H9 (cell line): ENCODE measurements around the gene TNIK. TPM values are rescaled to one million over a fixed set of nuclear protein-coding genes. Genes with fewer than 3 reads are reported as not detected.

Source experiments
- DNase-seq: peaks from one replicate; pipeline ENCODE4 v3.0.0-alpha.2; 2017
- H2AFZ ChIP-seq: one replicate; pipeline ENCODE4 v1.6.1; 2013; ENCODE audit warnings: mild to moderate bottlenecking, low read length, control low read depth, moderate library complexity
- H2AK5ac ChIP-seq: 2 replicates; pipeline ENCODE4 v1.6.1; 2013; ENCODE audit warnings: low read length, control low read depth, mixed read lengths; ENCODE audit not compliant: insufficient read length
- H2BK120ac ChIP-seq: one replicate; pipeline ENCODE4 v1.6.1; 2013; ENCODE audit warnings: low read depth, mild to moderate bottlenecking, low read length, control low read depth, inconsistent platforms; ENCODE audit not compliant: poor library complexity, severe bottlenecking
- H2BK12ac ChIP-seq: 2 replicates; pipeline ENCODE4 v1.6.1; 2013; ENCODE audit warnings: low read length, control low read depth, mixed read lengths, low read depth; ENCODE audit not compliant: insufficient read length
- H2BK15ac ChIP-seq: 2 replicates; pipeline ENCODE4 v1.6.1; 2013; ENCODE audit warnings: low read depth, low read length, control low read depth
- H2BK20ac ChIP-seq: one replicate; pipeline ENCODE4 v1.6.1; 2013; ENCODE audit warnings: low read depth, mild to moderate bottlenecking, low read length, control low read depth, inconsistent platforms; ENCODE audit not compliant: poor library complexity, severe bottlenecking
- H2BK5ac ChIP-seq: 2 replicates; pipeline ENCODE4 v1.6.1; 2013; ENCODE audit warnings: low read length, control low read depth, mixed read lengths; ENCODE audit not compliant: insufficient read length
- H3K14ac ChIP-seq: 2 replicates; pipeline ENCODE4 v1.6.1; 2013; ENCODE audit warnings: low read length, control low read depth; ENCODE audit not compliant: insufficient read depth
- H3K18ac ChIP-seq: 2 replicates; pipeline ENCODE4 v1.6.1; 2013; ENCODE audit warnings: low read depth, mild to moderate bottlenecking, mixed read lengths, low read length, control low read depth; ENCODE audit not compliant: insufficient read length
- H3K23ac ChIP-seq: 2 replicates; pipeline ENCODE4 v1.6.1; 2013; ENCODE audit warnings: low read length, control low read depth, mixed read lengths, low read depth; ENCODE audit not compliant: insufficient read length
- H3K23me2 ChIP-seq: 2 replicates; pipeline ENCODE4 v1.6.1; 2013; ENCODE audit warnings: low read depth, mild to moderate bottlenecking, mixed read lengths, low read length, control low read depth; ENCODE audit not compliant: insufficient read length, poor library complexity, severe bottlenecking
- H3K27ac ChIP-seq: 2 replicates; pipeline ENCODE4 v1.5.1; 2013; ENCODE audit warnings: low read length, control low read depth, mixed read lengths, low read depth; ENCODE audit not compliant: insufficient read length
- H3K27me3 ChIP-seq: 2 replicates; pipeline ENCODE4 v1.6.1; 2013; ENCODE audit warnings: low read length, control low read depth, inconsistent platforms; ENCODE audit not compliant: insufficient read depth
- H3K4ac ChIP-seq: 2 replicates; pipeline ENCODE4 v1.6.1; 2013; ENCODE audit warnings: low read depth, mild to moderate bottlenecking, control low read depth, inconsistent platforms, low read length, moderate library complexity
- H3K4me1 ChIP-seq: 2 replicates; pipeline ENCODE4 v1.6.1; 2013; ENCODE audit warnings: low read length, control low read depth, inconsistent platforms; ENCODE audit not compliant: insufficient read depth
- H3K4me2 ChIP-seq: 2 replicates; pipeline ENCODE4 v1.6.1; 2013; ENCODE audit warnings: low read length, control low read depth, mixed read lengths; ENCODE audit not compliant: insufficient read length, insufficient read depth
- H3K56ac ChIP-seq: 2 replicates; pipeline ENCODE4 v1.6.1; 2013; ENCODE audit warnings: low read depth, mild to moderate bottlenecking, mixed read lengths, low read length, control low read depth; ENCODE audit not compliant: insufficient read length
- H3K79me1 ChIP-seq: 2 replicates; pipeline ENCODE4 v1.6.1; 2013; ENCODE audit warnings: low read depth, mild to moderate bottlenecking, moderate library complexity, low read length, control low read depth, inconsistent platforms; ENCODE audit not compliant: insufficient read depth, poor library complexity, severe bottlenecking
- H3K79me2 ChIP-seq: 2 replicates; pipeline ENCODE4 v1.6.1; 2013; ENCODE audit warnings: low read length, control low read depth, inconsistent platforms; ENCODE audit not compliant: insufficient read depth
- H3K9ac ChIP-seq: 2 replicates; pipeline ENCODE4 v1.6.1; 2013; ENCODE audit warnings: low read length, control low read depth, mixed read lengths; ENCODE audit not compliant: insufficient read length; ENCODE audit errors: extremely low read depth
- H3K9me3 ChIP-seq: one replicate; pipeline ENCODE4 v1.6.1; 2013; ENCODE audit warnings: low read depth, low read length, inconsistent platforms; ENCODE audit not compliant: control insufficient read depth
- H3T11ph ChIP-seq: one replicate; pipeline ENCODE4 v1.6.1; 2013; ENCODE audit warnings: mild to moderate bottlenecking, low read length, control low read depth, inconsistent platforms
- H4K20me1 ChIP-seq: one replicate; pipeline ENCODE4 v1.6.1; 2013; ENCODE audit not compliant: control insufficient read depth, insufficient read length, insufficient read depth
- H4K5ac ChIP-seq: 2 replicates; pipeline ENCODE4 v1.6.1; 2013; ENCODE audit warnings: low read depth, mild to moderate bottlenecking, mixed read lengths, low read length, control low read depth; ENCODE audit not compliant: insufficient read length
- H4K8ac ChIP-seq: replicated peaks from 2 replicates; pipeline ENCODE4 v1.6.1; 2013; ENCODE audit warnings: low read length, control low read depth, mixed read lengths, low read depth; ENCODE audit not compliant: insufficient read length
- H4K91ac ChIP-seq: 2 replicates; pipeline ENCODE4 v1.6.1; 2013; ENCODE audit warnings: low read depth, mild to moderate bottlenecking, moderate library complexity, mixed read lengths, low read length, control low read depth; ENCODE audit not compliant: insufficient read length
- H3K27ac Mint-ChIP-seq, 3 experiments: 2 replicates in 2 of 3; 3 replicates in 1 of 3; pipeline ENCODE4 v1.8.0; 2020 to 2021; ENCODE audit warnings: mixed read lengths in 3 of 3, mild to moderate bottlenecking in 1 of 3, moderate library complexity in 1 of 3
- H3K27me3 Mint-ChIP-seq: 2 replicates; pipeline ENCODE4 v1.8.0; 2021; ENCODE audit warnings: low read depth, mild to moderate bottlenecking, moderate library complexity, mixed read lengths
- H3K36me3 Mint-ChIP-seq, 3 experiments: 2 replicates in 2 of 3; 3 replicates in 1 of 3; pipeline ENCODE4 v1.8.0; 2020 to 2021; ENCODE audit warnings: low read depth in 3 of 3, mixed read lengths in 3 of 3; ENCODE audit not compliant: insufficient read depth in 1 of 3
- H3K4me1 Mint-ChIP-seq, 2 experiments: 2 replicates each; pipeline ENCODE4 v1.8.0; 2020; ENCODE audit warnings: mixed read lengths in 2 of 2
- H3K4me3 Mint-ChIP-seq, 2 experiments: 2 replicates in 1 of 2; 3 replicates in 1 of 2; pipeline ENCODE4 v1.8.0; 2020 to 2021; ENCODE audit warnings: mild to moderate bottlenecking in 2 of 2, mixed read lengths in 2 of 2, moderate library complexity in 1 of 2
- H3K9me3 Mint-ChIP-seq, 2 experiments: 2 replicates in 1 of 2; 3 replicates in 1 of 2; pipeline ENCODE4 v1.8.0; 2020; ENCODE audit warnings: mild to moderate bottlenecking in 2 of 2, mixed read lengths in 2 of 2, moderate library complexity in 1 of 2
- WGBS: extraction: QIAGEN DNeasy Blood & Tissue Kit; methylation state at CpG from one replicate; pipeline ENCODE4 v1.1.7; 2013; ENCODE audit warnings: missing lambda C conversion rate, low lambda C conversion rate, mixed read lengths; ENCODE audit not compliant: insufficient read length; ENCODE audit errors: extremely low coverage; 5-methylcytosine and 5-hydroxymethylcytosine counted together
- total RNA-seq: library from RNA; stranded (reverse); gene quantifications from 2 replicates; pipeline ENCODE4 v1.2.1, GENCODE V29; 2021
- TF ChIP-seq, protein P1 (sequence below): fragments of 200-600 bp; sonication (generic); conservative IDR thresholded peaks from 3 replicates; pipeline ENCODE4 v1.8.0; 2021; ENCODE audit warnings: antibody characterized with exemption, mild to moderate bottlenecking

TNIK gene
- total RNA-seq, 1 experiment from 2014 or later: 15.9 TPM

DNA sequence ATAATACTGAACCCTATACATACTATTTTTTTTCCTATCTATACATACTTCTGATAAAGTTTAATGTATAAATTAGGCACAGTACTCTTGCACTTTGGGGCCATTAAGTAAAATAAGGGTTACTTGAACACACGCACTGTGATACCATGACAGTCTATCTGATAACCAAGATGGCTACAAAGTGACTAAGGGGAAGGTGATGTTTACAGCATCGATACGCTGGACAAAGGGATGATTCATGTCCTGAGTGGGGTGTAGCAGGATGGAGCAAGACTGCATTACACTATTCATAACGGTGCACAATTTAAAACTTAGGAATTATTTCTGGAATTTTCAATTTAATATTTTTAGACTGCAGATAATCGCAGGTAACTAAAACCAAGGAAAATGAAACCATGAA, 403.7 kb downstream of the TNIK start:
- WGBS: no CpG with 5 or more reads among the region's 5 CpGs
- Histone ChIP-seq H2BK5ac (no peak overlapping the region), H3K56ac (no peak overlapping the region), H3K9me3 (no peaks in the 10 kb centered on the region), H2AFZ (no peak overlapping the region), H3K23me2 (no peaks in the 10 kb centered on the region), H3K79me2 (no peaks in the 10 kb centered on the region), H2BK15ac (no peak overlapping the region), H3K4ac (no peak overlapping the region), H3K9ac (no peak overlapping the region), H2BK12ac (no peak overlapping the region), H3K18ac (no peak overlapping the region), H3K14ac (no peak overlapping the region), H4K91ac (no peak overlapping the region), H3K27me3 (no peaks in the 10 kb centered on the region), H4K5ac (no peak overlapping the region), H3T11ph (no peak overlapping the region), H3K79me1 (no peaks in the 10 kb centered on the region), H3K4me1 (no peaks in the 10 kb centered on the region), H2AK5ac (no peak overlapping the region), H3K27ac (no peak overlapping the region), H2BK20ac (no peak overlapping the region), H3K4me2 (no peak overlapping the region), H4K20me1 (no peaks in the 10 kb centered on the region), H2BK120ac (no peak overlapping the region), H4K8ac (no peak overlapping the region), H3K23ac (no peak overlapping the region)
- no peaks in the 10 kb centered on the region; a peak in 1 of 5 replicates for H3K9me3 Mint-ChIP-seq
- H3K27me3 Mint-ChIP-seq: no peaks in the 10 kb centered on the region
- peaks cover 2 to 5% of the 10 kb centered on the region in 2 experiments for H3K4me1 Mint-ChIP-seq
- TF ChIP-seq, protein P1, sequence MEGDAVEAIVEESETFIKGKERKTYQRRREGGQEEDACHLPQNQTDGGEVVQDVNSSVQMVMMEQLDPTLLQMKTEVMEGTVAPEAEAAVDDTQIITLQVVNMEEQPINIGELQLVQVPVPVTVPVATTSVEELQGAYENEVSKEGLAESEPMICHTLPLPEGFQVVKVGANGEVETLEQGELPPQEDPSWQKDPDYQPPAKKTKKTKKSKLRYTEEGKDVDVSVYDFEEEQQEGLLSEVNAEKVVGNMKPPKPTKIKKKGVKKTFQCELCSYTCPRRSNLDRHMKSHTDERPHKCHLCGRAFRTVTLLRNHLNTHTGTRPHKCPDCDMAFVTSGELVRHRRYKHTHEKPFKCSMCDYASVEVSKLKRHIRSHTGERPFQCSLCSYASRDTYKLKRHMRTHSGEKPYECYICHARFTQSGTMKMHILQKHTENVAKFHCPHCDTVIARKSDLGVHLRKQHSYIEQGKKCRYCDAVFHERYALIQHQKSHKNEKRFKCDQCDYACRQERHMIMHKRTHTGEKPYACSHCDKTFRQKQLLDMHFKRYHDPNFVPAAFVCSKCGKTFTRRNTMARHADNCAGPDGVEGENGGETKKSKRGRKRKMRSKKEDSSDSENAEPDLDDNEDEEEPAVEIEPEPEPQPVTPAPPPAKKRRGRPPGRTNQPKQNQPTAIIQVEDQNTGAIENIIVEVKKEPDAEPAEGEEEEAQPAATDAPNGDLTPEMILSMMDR: no peak
- no peaks in the 10 kb centered on the region; a peak in 1 of 7 replicates for H3K36me3 Mint-ChIP-seq
- DNase-seq: no peak
- H3K27ac Mint-ChIP-seq: no peak overlapping the region
- H3K4me3 Mint-ChIP-seq: no peak overlapping the region
